ENCODE measurements around the gene WFDC12.
A peak's percentile ranks its signal among the peaks of the same experiment; 100 is the strongest.

WFDC12 gene

DNA sequence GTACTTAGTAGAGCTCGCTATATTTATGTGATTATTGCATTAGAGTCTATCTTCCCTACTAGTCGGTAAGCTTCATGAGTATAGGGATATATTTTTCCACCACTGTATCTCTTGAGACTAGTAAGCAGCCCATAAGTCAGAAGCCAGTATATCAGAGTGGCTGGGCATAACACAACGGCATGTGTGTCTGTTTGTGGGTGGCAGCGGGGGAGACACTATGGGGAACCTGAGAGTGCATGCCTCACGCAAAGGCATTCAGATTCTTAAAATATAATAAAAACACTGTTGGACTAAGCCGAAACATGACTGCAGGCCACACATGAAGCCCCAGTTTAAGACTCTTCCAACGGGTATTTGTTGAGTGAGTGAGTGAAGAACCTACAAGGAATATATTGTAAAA, 31.4 kb downstream of the WFDC12 start:
- no peak for TF ChIP-seq POLR2A (IDR thresholded peaks at IDR 0.05; ENCODE audit: low read length)
- TF ChIP-seq GATA1 (IDR thresholded peaks at IDR 0.05; ENCODE audit: low read depth, low read length) = no peak
- DNase-seq = no peak

GRCh38 chr20:45091366-45091765, 32.9 kb downstream of the WFDC12 start:
- no peak for TF ChIP-seq GATA1 (IDR thresholded peaks at IDR 0.05; ENCODE audit: low read depth, low read length)
- no peak for TF ChIP-seq POLR2A (IDR thresholded peaks at IDR 0.05; ENCODE audit: low read length)
- DNase-seq = no peak

GRCh38 chr20:45090481-45090880, 33.8 kb downstream of the WFDC12 start:
- TF ChIP-seq GATA1 (IDR thresholded peaks at IDR 0.05; ENCODE audit: low read depth, low read length) (no peak), POLR2A (IDR thresholded peaks at IDR 0.05; ENCODE audit: low read length) (no peak)
- no peak for DNase-seq

DNA sequence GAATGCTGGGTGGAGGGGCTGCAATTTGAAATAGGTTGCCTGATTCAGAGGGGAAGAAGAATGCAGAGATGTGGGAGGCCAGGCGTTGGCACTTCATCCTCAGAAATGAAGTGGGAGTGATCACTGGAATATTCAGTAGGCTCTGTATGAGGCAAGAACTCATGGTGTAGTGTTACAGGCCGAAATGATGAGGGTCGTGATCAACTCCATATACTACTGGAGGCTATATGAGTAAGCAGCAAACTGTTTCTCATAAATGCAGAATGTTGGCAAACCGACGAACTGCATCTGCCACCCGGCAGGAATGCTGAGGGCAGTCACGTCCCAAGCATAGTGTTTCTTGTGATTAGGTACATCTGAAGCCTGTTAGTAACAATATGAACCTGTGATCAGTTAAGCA, 36.0 kb downstream of the WFDC12 start:
- no peak for TF ChIP-seq POLR2A (IDR thresholded peaks at IDR 0.05; ENCODE audit: low read length)
- TF ChIP-seq GATA1 (IDR thresholded peaks at IDR 0.05; ENCODE audit: low read depth, low read length) = no peak
- DNase-seq = no peak

- DNase-seq = no peak
- no peak for TF ChIP-seq GATA1 (IDR thresholded peaks at IDR 0.05; ENCODE audit: low read depth, low read length)
These were observed 36.5 kb downstream of the WFDC12 start for GRCh38 chr20:45087814-45088213.

DNA sequence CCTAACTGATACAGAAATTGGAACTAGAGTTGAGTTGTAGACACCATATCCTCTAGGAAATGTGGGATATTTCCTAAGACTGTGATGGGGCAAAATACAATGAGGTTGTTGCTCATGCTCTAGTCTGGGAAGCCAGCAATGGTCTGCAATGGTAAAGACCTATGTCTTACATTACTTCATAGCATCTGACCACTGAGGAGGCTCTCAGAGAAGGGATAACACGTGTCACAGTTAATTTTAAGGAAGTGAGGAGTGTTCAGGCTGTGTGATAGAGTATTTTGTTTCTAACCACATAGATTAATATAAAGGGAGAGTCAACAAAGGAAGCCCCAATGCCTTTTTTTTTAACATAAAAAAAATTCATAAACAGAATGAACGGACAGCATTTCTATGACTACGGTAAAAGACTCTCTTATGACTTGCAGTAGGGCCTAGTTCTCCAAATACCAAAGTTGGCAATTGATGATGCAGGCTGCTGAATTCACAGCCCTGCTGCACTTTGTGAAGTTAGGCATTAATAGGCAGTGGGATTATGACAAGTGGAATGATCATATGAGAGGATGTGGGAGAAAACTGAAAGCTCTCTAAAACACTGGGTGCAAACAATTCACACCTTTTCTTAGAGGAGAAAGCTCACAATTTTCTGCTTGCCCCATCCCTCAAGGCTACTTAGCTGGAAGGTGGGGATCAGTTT, 37.0 kb downstream of the WFDC12 start:
- TF ChIP-seq GATA1 (IDR thresholded peaks at IDR 0.05; ENCODE audit: low read depth, low read length) (no peak), POLR2A (IDR thresholded peaks at IDR 0.05; ENCODE audit: low read length) (no peak)
- no peak for DNase-seq

- no peak for TF ChIP-seq GATA1 (IDR thresholded peaks at IDR 0.05; ENCODE audit: low read depth, low read length)
- no peak for TF ChIP-seq POLR2A (IDR thresholded peaks at IDR 0.05; ENCODE audit: low read length)
- no peak for DNase-seq
These were observed 38.4 kb downstream of the WFDC12 start for GRCh38 chr20:45085867-45086266.

DNA sequence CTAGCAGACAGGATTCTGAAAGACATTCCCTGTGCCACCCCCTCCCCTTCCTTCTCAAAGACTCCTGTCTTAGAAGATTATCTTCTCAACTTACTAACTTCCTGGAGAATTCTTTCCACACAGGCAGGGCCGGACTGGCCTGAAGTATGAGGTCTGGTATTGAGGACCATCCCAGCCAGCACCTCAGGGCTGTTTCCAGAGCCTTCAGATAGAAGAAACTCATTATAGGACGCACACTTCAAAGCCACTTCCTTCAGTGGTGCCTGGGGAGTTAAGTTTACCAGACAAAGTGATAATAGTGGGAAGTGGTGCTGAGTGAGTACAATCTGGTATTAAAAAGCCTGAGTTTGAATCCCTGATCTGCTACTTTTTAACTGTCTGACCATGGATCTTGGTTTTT, 39.0 kb downstream of the WFDC12 start:
- no peak for DNase-seq
- TF ChIP-seq GATA1 (IDR thresholded peaks at IDR 0.05; ENCODE audit: low read depth, low read length) (no peak), POLR2A (IDR thresholded peaks at IDR 0.05; ENCODE audit: low read length) (no peak)

DNA sequence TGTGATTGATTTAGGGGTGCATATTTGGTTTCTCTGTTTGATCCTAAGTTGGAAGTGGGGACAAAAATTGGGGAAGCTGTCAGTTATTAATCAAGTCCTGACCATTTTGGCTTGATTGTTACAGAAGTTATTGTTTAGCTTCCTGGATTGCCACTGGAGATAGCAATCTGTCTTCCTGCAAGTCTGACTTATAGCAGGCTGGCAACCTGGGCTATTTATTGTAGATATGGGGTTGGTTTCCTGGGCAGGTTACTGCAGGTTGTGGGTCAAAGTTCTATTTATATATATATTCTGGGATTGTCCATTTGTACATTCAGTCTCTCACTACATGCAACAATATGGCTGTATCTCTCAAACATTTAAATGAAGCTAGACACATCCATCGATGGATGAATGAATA, 41.1 kb downstream of the WFDC12 start:
- TF ChIP-seq GATA1 (IDR thresholded peaks at IDR 0.05; ENCODE audit: low read depth, low read length) (no peak), POLR2A (IDR thresholded peaks at IDR 0.05; ENCODE audit: low read length) (no peak)
- no peak for DNase-seq

DNA sequence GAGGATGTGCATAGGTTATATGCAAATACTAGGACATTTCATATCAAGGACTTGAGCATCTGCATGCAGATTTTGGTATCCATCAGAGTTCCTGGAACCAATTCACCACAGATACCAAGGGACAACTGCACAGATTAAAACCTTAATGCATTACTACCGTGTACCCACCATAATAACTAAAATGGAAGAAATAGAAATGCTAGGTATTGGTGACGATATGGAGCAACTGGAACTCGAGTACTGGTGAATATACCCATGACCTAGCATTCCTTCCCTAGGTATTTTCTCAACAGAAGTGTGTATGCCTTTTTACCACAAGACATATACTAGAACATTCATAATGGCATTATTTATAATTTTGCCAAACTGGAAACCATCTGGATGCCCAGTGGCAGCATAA, 41.8 kb downstream of the WFDC12 start:
- TF ChIP-seq GATA1 (IDR thresholded peaks at IDR 0.05; ENCODE audit: low read depth, low read length) (no peak), POLR2A (IDR thresholded peaks at IDR 0.05; ENCODE audit: low read length) (no peak)
- no peak for DNase-seq

GRCh38 chr20:45080867-45081624, 43.2 kb downstream of the WFDC12 start:
- TF ChIP-seq GATA1 (IDR thresholded peaks at IDR 0.05; ENCODE audit: low read depth, low read length) = no peak
- no peak for TF ChIP-seq POLR2A (IDR thresholded peaks at IDR 0.05; ENCODE audit: low read length)
- peak in 1 of 2 experiments; percentile 15 for DNase-seq

DNA sequence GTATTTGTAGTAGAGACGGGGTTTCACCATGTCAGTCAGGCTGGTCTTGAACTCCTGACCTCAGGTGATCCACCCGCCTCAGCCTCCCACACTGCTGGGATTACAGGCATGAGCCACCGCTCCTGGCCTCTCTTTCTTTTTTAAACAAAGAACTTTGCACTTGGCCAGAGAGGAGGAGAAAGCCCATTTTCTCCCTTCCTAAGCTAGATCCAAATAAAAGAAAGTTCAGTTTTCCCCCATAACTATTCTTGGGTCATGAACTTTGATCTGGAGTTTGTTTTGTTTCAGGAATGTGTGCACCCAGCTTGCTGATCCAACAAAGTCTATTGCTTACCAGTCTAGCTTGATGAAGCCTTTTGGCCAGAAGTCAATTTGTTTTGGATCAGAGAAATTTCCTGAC, 46.7 kb downstream of the WFDC12 start:
- DNase-seq = no peak
- TF ChIP-seq GATA1 (IDR thresholded peaks at IDR 0.05; ENCODE audit: low read depth, low read length) (no peak), POLR2A (IDR thresholded peaks at IDR 0.05; ENCODE audit: low read length) (no peak)
